ENCODE data around the gene HOXD9. TPM values are rescaled to one million over a fixed set of nuclear protein-coding genes. Genes with fewer than 3 reads are reported as not detected.

HOXD9 gene
- total and polyA plus RNA-seq, 2 of the 8 experiments (the other 6 are each of a cell fraction or from before 2014, with no cell fraction given) = not detected

GRCh38 chr2:176135035-176135440, 12.5 kb downstream of the HOXD9 start:
- H4K8ac ChIP-seq (ENCODE audit: extremely low read depth, insufficient read depth, low read length) = no peak overlapping the region
- H3K56ac ChIP-seq (replicated peaks; ENCODE audit: insufficient read length, low read depth, low read length) = no peak overlapping the region
- H3K4me3 ChIP-seq (ENCODE audit: extremely low read depth in 1 of 4, insufficient read depth in 2 of 4, low read depth in 3 of 4, low read length in 4 of 4) = no peak overlapping the region
- H3K18ac ChIP-seq (ENCODE audit: extremely low read depth, low read length) = no peak overlapping the region
- H3K14ac ChIP-seq (ENCODE audit: insufficient read length) = no peak overlapping the region
- CTCF ChIA-PET (ENCODE audit: partially characterized antibody) = interaction anchor here (2.5 to 4.5 kb wide), 2 partner anchors 14 to 25 kb away, joined by 14 to 24 read pairs; no protein-coding TSS in a partner anchor
- H3K4me2 ChIP-seq (ENCODE audit: insufficient read depth in 1 of 2, low read depth in 2 of 2, low read length in 2 of 2) = no peak overlapping the region; a peak in 1 of 4 replicates
- no peak overlapping the region for H4K91ac ChIP-seq (replicated peaks; ENCODE audit: insufficient read length, low read length)
- peaks cover 0 to 7% (median 3%) of the 10 kb centered on the region in 4 experiments; a peak in 5 of 7 replicates for H3K4me1 ChIP-seq (replicated peaks in 1 of 4; ENCODE audit: control insufficient read depth in 3 of 4, insufficient read depth in 4 of 4, low read length in 3 of 4)
- no peak overlapping the region for H2BK120ac ChIP-seq (replicated peaks; ENCODE audit: low read depth, low read length)
- H3K4ac ChIP-seq (replicated peaks; ENCODE audit: insufficient read length, low read depth, low read length) = no peak overlapping the region
- peaks cover 3% of the 10 kb centered on the region; the same call in 1 of the 2 replicates for H3K23me2 ChIP-seq (ENCODE audit: low read depth, low read length)
- no peaks in the 10 kb centered on the region for H3K79me1 ChIP-seq (ENCODE audit: low read depth, low read length)
- no peak overlapping the region for H2AK5ac ChIP-seq (ENCODE audit: low read depth, low read length)
- H3K79me2 ChIP-seq (ENCODE audit: control insufficient read depth in 1 of 2, insufficient read depth in 2 of 2, low read length in 2 of 2) = no peaks in the 10 kb centered on the region
- no peak overlapping the region for H3K9ac ChIP-seq (replicated peaks in 1 of 4; ENCODE audit: extremely low read depth in 1 of 4, low read depth in 3 of 4, low read length in 3 of 4)
- peaks cover 0 to 19% (median 0%) of the 10 kb centered on the region in 4 experiments; a peak in 1 of 8 replicates for H3K36me3 ChIP-seq (ENCODE audit: control insufficient read depth in 2 of 4, insufficient read depth in 4 of 4, low read length in 3 of 4)
- DNase-seq (ENCODE audit: low read depth in 1 of 2, low spot score in 2 of 2) = peak in 1 of 2 experiments; percentile 33
- TF ChIP-seq ASH2L (IDR thresholded peaks at IDR 0.05; ENCODE audit: low read length) (no peak), RNF2 (IDR thresholded peaks at IDR 0.05; ENCODE audit: borderline replicate concordance, low read depth, low read length, missing control alignments, poor library complexity, severe bottlenecking) (peak; percentile 34)
- H3K27ac ChIP-seq (ENCODE audit: low read depth, low read length) = no peak overlapping the region
- no peak overlapping the region for H4K5ac ChIP-seq (ENCODE audit: insufficient read length, low read depth, low read length)
- H2BK15ac ChIP-seq (ENCODE audit: low read length) = no peak overlapping the region
- no peak overlapping the region for H2BK20ac ChIP-seq (ENCODE audit: low read length)
- POLR2A ChIA-PET (ENCODE audit: partially characterized antibody) = no interaction called here
- FAIRE-seq = no peak
- no peaks in the 10 kb centered on the region for H3K9me3 ChIP-seq (ENCODE audit: insufficient read depth in 2 of 2, low read depth in 1 of 2, low read length in 1 of 2)
- H4K20me1 ChIP-seq (replicated peaks in 1 of 2; ENCODE audit: control insufficient read depth in 1 of 2, insufficient read depth in 2 of 2, low read length in 2 of 2) = peaks cover 6 to 30% of the 10 kb centered on the region in 2 experiments
- H2BK12ac ChIP-seq (ENCODE audit: low read depth, low read length) = no peak overlapping the region
- H2BK5ac ChIP-seq (ENCODE audit: low read depth, low read length) = no peak overlapping the region
- peaks cover 93 to 100% (median 98%) of the 10 kb centered on the region in 4 experiments for H3K27me3 ChIP-seq (replicated peaks in 1 of 4; ENCODE audit: control insufficient read depth in 3 of 4, extremely low read depth in 1 of 4, insufficient read depth in 3 of 4, low read length in 3 of 4)
- H3K23ac ChIP-seq (ENCODE audit: insufficient read length) = no peak overlapping the region
- H2AFZ ChIP-seq (ENCODE audit: low read length) = no peak overlapping the region
